Fibroblast of the aortic adventitia (primary cell): ENCODE measurements around the gene ZC3H6. TPM values are rescaled to one million over a fixed set of nuclear protein-coding genes. Genes with fewer than 3 reads are reported as not detected.
"Not testable (repeated sequence)": the region's sequence is repeated elsewhere in the genome, so short reads cannot be mapped to it uniquely, and the experiment has no call there.

ENCODE experiments used
- DNase-seq: peaks from one replicate; pipeline ENCODE4 v3.0.0-alpha.2; 2010; ENCODE audit warnings: low read depth
- H3K4me3 ChIP-seq: 2 replicates; pipeline ENCODE4 v1.5.1; 2011; ENCODE audit warnings: low read depth, mild to moderate bottlenecking, control low read depth, low read length, moderate library complexity
- total RNA-seq: library from RNA; depleted of rRNA; stranded (reverse); fragments of >200 nt; gene quantifications from 2 replicates; pipeline ENCODE4 v1.2.3, GENCODE V29; 2012; ENCODE audit warnings: low replicate concordance
- TF ChIP-seq, protein P1 (sequence below): IDR thresholded peaks from 2 replicates; pipeline ENCODE4 v1.5.1; 2011; ENCODE audit warnings: mild to moderate bottlenecking, low read length, control low read depth, inconsistent platforms; ENCODE audit not compliant: insufficient read depth

Gene ZC3H6
- total RNA-seq, 1 donor: 7.5 TPM

DNA sequence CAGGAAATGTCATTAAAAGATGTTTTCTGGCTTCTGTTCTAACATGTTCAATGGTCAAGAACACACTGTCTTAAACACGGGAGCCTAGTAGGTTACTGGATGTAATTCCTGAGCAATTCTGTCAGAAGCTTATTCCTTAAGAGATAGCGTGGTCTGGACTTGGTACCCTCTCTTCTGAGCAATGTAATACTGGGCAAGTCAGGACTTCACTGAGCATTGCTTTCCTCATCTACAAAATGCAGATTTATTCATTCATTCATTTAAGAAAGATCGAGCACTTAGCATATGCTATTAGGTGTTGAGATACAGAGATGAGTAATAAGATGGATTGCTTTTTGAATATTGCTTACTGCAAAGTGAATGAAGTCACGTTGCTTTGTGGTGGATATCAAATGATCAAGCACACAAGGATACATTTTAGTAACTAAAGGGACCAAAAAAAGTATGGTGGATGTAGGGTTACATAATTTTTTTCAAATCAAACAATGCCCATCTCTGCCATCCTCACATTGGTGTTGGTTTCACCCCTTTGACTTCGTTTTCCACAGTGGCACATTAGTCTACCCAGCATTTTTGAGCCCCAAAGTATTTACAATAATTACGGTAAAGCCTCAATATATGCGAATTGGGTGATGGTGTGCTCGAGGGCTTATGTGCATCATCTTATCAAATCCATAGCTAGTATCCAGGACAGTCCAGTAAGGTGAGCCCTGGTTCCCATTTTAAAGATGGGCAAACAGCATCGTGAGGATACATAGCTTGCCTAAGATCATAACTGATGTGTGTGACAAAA, 65.3 kb downstream of the ZC3H6 start:
- DNase-seq: no peak
- H3K4me3 ChIP-seq: no peak overlapping the region
- TF ChIP-seq, protein P1, sequence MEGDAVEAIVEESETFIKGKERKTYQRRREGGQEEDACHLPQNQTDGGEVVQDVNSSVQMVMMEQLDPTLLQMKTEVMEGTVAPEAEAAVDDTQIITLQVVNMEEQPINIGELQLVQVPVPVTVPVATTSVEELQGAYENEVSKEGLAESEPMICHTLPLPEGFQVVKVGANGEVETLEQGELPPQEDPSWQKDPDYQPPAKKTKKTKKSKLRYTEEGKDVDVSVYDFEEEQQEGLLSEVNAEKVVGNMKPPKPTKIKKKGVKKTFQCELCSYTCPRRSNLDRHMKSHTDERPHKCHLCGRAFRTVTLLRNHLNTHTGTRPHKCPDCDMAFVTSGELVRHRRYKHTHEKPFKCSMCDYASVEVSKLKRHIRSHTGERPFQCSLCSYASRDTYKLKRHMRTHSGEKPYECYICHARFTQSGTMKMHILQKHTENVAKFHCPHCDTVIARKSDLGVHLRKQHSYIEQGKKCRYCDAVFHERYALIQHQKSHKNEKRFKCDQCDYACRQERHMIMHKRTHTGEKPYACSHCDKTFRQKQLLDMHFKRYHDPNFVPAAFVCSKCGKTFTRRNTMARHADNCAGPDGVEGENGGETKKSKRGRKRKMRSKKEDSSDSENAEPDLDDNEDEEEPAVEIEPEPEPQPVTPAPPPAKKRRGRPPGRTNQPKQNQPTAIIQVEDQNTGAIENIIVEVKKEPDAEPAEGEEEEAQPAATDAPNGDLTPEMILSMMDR: no peak

DNA sequence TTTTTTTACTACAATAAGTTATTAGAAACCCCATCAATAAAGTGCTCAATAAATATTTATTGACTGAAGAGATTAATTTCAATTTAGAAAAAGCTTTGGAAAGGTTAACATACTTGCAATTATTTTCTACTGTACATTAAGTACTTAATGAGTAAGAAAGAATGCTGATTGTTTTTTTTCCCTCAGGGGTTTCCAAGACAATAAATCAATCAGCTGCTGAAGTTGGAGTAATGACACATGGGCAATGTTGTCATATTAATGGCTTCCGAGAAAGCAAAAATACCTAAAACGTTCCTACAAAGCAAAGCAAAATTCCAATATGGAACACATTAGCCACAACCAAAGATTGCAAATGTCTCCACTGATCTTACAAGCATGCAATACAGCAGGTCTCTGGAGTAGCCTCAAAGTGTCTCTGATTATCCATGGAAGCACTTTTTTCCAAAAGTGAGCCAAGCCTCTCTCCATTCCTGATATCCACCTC, 66.7 kb downstream of the ZC3H6 start:
- no peak for DNase-seq
- no peak overlapping the region for H3K4me3 ChIP-seq
- TF ChIP-seq, protein P1: no peak

GRCh38 chr2:112343827-112344585, 68.6 kb downstream of the ZC3H6 start:
- TF ChIP-seq, protein P1: no peak
- H3K4me3 ChIP-seq: no peak overlapping the region
- peak; percentile 60 for DNase-seq

DNA sequence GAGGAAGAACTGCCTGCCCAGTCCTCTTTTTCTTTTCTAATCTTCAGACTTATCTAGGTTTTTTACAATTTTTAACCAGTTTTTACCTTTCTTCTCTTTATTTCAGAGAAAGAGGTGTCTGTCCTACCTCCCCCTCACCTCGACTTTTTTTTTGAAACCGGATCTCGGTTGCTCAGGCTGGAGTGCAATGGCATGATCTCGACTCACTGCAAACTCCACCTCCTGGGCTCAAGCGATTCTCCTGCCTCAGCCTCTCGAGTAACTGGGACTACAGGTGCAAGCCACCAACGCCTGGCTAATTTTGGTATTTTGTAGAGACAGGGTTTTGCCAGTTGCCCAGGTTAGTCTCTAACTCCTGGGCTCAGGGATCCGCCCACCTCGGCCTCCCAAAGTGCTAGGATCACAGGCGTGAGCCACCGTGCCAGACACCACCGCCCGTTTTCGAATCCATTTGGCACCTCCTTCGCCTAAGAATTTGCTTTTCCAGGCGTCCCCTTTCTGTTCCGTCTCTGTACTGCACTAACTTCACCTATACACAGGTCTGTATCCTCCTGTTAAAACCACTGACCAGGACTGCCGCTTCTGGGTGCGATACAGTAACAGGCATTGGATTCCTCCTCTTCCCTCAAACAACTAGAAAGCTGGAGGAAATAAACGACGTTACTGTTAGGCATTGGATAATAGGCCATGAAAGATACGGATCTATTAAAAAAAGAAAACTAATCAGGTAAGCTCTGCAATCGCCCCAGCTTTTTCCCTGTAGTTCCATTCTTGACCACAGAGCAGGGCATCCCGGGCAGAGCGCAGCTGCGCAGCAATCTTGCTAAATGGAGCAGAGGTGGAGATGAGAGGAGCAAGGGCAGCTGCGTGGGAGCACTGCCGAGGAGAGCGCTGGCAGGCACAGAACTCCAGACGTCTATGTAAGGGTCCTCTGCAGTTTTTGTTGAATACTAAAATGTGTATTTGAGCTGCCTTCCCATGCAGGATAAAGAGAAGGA, 69.9 kb downstream of the ZC3H6 start:
- DNase-seq: no peak

DNA sequence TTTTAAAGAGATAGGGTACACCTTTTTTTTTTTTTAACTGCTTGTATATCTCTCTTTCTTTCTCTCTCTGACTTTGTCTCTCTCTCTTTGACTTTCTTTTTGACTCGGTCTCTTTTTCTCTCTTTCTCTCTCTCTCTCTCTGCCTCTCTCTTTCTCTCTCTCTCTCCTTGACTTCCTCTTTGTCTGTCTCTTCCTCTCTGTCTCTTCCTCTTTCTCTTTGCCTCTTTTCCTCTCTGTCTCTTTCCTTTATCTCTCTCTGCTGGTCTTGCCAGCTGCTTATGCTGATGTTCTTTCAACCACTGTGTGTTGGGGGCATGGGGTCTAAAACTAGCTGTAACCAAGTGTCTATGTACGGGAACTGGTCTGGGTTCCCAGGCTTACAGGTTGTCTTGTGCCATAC, 76.9 kb downstream of the ZC3H6 start:
- not testable (repeated sequence) for DNase-seq, H3K4me3 ChIP-seq

More for the DNA sequence above, 69.9 kb downstream of the ZC3H6 start:
- H3K4me3 ChIP-seq: no peak overlapping the region
- TF ChIP-seq, protein P1: no peak

DNA sequence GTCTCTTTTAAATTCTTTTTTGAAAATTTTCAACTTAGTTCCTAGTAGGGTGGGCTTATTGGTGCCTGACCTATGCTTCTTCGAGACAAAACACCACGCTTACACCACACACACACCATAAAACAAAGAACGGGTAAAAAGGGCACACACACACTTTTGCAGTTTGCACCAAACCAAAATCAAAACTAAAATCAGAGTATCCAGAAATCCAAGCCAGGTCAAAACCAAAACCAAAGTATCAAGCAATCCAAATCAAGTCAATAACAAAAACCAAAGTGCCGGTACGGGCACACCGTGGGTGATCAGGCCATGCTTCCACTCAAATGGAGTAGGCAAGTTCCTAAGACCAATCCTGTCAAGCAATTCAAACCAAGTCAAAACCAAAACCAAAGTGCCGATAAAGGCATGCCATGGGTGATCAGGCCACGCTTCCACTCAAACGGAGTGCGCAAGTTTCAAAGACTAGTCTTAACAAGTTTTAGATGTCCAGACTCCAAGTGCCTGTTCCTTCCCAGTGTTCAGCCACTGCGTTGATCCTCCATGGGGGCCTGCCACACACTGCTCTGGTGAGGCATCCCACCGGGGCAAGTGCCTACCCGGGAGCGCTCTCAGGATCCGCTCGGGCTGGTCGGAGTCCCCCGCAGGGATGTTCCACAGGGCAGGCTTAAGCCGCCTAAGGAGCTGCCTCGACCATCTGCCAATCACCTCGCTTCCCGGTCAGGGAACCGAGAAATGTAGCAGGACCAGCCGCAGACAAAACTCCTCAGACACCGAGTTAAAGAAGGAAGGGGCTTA, 77.6 kb downstream of the ZC3H6 start:
- H3K4me3 ChIP-seq, DNase-seq: not testable (repeated sequence)

DNA sequence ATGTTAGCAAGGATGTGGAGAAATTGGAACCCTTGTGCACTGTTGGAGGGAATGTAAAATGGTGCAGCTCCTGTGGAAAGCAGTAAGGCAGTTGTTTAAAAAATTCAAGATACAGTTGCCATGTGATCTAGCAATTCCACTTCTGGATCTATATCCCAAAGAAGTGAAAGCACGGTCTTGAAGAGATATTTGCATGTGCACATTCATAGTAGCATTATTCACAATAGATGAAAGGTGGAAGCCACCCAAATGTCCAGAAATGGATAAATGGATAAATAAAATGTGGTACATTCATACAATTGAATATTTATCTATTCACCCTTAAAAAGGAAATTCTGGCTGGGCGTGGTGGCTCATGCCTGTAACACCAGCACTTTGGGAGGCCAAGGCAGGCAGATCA, 78.9 kb downstream of the ZC3H6 start:
- H3K4me3 ChIP-seq, DNase-seq: not testable (repeated sequence)

- not testable (repeated sequence) for H3K4me3 ChIP-seq, DNase-seq
These were observed 84.7 kb downstream of the ZC3H6 start for GRCh38 chr2:112360055-112360454.
